Kasumi-1 (cell line): ENCODE data around the gene EYS.
"Not testable (repeated sequence)": the region's sequence is repeated elsewhere in the genome, so short reads cannot be mapped to it uniquely, and the experiment has no call there.

Experiments
- DNase-seq, 2 experiments: peaks; one replicate each; lab custom pipeline; 2025; lab: John Stamatoyannopoulos, UW

The EYS gene

GRCh38 chr6:65452333-65452732 lies 254.7 kb downstream of the EYS start:
- no peak for DNase-seq

GRCh38 chr6:65450451-65450850 lies 256.6 kb downstream of the EYS start:
- no peak for DNase-seq

DNA sequence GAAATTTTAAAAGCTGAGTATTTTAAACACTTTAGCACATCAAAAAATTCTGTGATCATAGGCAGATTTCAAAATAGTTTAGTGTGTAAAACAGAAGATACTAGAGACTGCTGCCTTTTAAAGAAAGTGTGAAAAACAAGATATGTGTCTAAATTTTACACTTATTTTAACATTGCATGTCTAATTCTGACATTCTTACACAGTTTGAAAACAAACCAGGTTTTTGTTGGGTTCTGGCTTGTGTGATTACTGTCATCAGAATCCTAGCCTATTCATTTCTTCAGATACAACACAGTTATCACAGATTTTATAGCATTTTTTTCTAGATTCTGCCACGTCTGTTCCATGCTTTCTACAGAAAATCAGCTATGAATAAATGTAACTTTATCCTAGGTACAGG lies 257.1 kb downstream of the EYS start:
- no peak for DNase-seq

DNA sequence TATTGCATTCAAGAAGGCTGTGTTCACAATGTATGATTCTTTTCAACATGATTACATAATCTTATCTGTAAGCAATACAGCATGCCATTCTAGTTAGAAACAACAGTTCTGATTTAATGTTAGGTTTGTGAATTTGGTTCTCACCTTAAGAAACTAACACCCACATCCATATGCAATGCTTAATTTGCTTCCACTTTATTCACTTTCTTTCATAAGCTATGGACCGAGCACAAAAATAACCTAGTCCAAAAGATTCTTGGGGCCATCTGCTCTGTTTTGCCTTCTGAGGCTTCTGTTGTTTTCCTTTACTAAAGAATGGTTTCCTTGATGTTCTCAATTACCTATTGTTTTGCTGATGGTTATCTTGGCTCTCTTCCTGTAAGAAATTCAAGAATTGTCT lies 258.2 kb downstream of the EYS start:
- DNase-seq, result no peak

- no peak for DNase-seq
Observed at GRCh38 chr6:65436281-65436680, 270.7 kb downstream of the EYS start.

- DNase-seq, result no peak
Observed at GRCh38 chr6:65416621-65417020, 290.4 kb downstream of the EYS start.

- DNase-seq, result no peak
Observed at GRCh38 chr6:65410309-65410708, 296.7 kb downstream of the EYS start.

- no peak for DNase-seq
Observed at GRCh38 chr6:65402564-65402963, 304.5 kb downstream of the EYS start.

DNA sequence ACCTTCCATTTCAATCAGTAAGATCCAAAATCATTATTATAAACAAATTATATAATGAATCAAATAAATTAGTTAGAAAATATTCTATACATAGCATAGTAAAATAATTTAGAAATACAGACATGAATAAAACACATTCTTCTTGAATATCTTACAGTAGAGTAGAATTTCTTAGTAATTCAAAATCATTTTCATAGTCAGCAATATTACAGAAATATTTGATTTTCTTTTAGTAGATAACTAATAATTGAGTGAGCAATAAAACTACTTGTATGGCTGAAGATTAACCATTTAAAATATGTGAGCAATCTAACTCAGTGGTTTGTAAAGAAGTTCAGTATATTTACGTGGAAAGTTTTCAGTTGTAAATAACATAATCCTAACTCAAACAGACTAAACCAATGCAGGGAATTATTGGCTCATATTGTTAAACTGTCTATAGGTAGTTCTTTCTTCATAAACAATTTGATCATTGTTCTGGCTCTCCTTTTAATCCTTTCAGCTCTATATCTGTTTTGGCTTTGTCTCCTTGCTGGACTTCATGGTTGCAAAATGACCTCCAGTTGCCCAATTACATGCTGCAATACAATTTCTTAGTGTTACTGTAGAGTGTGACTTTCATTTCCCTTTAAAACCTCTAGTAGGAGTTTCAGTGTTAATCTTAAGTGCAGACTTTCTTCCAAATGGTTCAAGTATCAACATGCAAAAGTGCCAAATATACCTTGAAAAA lies 307.5 kb downstream of the EYS start:
- DNase-seq, result no peak

GRCh38 chr6:65398851-65399250 lies 308.2 kb downstream of the EYS start:
- no peak for DNase-seq

DNA sequence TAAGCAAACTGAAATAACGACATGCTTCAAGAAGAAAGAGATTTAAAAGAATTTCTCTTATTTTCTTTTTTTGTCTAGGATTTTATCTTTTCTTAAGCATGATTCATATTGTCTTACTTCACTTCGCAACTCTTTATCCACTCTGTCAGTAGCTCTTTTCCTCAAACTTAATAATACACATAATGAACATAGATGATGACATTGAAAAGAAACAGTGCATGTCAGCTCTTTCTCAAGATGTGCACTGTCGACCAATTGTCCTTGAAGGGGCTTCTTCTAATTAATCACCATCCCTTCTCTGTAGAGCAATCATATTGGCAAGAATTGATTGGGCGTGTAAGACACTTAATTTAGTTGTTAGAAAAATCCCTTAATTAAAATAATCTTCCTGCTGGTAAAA lies 356.5 kb downstream of the EYS start:
- no peak for DNase-seq

GRCh38 chr6:65302655-65303054 lies 404.4 kb downstream of the EYS start:
- not testable (repeated sequence) for DNase-seq

GRCh38 chr6:65299236-65299635 lies 407.8 kb downstream of the EYS start:
- DNase-seq, result no peak

- DNase-seq, result no peak
Observed at GRCh38 chr6:65295812-65296211, 411.2 kb downstream of the EYS start.

DNA sequence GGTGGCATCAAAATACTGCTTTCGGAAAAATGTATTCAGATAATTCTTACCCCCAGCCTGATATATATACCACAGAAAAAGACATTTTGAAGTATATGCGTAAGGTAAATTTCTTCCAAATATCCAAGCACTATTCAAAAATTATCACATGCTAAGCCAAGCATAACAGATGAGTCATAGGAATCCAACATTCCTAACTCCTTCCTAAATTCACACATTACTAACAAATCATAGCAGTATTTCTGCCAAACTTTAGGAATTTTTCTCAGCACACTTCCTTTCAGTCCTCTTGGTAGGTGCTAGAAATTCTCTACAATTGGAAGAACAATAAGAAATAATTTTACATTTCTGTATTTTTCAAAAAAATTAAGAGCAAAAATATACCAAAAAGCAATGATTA lies 417.5 kb downstream of the EYS start:
- no peak for DNase-seq

DNA sequence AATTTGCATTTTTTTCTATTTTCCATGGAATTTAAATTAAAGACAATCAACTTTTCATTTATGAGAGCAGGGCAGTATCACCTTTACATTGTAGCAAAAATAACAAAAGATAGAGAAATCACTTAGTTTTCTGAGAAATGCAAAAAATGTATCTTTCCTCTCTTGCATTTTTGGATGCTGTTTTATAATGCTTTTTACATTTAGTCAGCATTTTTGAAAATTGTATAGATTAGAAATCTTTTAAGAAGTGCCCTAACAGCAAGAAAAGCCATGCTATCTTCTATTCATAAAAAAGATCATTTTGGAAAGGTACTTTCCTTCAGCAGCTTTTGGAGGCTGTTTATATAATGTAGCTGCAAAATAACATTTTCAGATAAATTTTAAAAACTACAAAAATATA lies 421.8 kb downstream of the EYS start:
- DNase-seq, result no peak

- DNase-seq, result no peak
Observed at GRCh38 chr6:65280060-65280459, 427.0 kb downstream of the EYS start.

GRCh38 chr6:65262241-65262640 lies 444.8 kb downstream of the EYS start:
- DNase-seq, result no peak

DNA sequence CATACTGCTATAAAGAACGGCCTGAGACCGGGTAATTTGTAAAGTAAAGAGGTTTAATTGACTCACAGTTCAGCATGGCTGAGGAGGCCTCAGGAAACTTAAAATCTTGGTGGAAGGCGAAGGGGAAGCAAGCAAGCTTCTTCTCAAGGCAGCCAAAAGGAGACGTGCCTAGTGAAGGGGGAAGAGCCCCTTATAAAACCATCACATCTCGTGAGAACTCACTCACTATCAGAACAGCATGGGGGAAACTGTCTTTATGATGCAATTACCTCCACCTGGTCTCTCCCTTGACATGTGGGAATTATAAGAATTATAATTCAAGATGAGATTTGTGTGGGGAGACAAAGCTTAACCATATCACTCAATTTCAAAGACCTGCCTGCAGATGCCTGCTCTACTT lies 447.0 kb downstream of the EYS start:
- no peak for DNase-seq

- peak in 1 of 2 experiments; percentile 18 for DNase-seq
Observed at GRCh38 chr6:65259059-65259458, 448.0 kb downstream of the EYS start.

DNA sequence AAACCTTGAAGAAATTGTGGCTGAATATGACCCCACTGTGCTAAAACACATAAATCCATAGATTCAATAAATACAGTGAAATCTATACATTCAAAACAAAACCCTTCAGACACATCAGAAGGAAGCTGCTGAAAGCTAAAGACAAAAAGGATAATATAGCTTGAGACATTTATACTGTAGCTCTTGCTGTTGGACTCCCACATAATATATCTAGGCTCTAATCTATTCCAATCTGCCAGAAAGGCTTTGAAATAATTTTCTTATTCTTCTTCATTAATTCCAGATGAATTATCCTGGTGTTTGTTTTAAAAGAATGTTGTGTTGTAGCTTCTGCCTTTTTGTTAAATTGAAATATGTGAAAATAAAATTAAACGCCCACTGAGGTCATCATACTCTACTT lies 454.0 kb downstream of the EYS start:
- no peak for DNase-seq

GRCh38 chr6:65248101-65248610 lies 458.9 kb downstream of the EYS start:
- no peak for DNase-seq

DNA sequence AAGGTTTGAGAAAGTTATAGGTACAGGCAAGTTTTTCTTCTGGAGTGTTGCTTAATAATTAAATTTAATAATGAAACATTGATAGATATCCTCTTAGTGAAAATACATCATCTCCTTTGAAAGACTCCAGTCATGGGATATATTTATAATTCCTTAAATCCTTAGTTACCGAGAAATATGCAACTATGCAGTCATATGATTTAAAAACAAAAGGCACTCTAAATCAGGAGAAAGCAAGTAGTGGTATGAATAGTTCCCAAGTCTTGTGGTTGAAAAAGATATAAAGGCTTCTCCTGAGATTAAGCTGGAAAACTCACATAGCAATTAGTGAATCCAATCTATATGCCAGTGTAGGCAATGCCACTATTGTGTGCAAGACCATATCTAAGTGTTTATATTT lies 475.4 kb downstream of the EYS start:
- no peak for DNase-seq

- no peak for DNase-seq
Observed at GRCh38 chr6:65229825-65230224, 477.2 kb downstream of the EYS start.
